Right ventricle myocardium inferior (tissue), 1 donor: ENCODE results near the gene ZNF280B. TPM values are rescaled to one million over a fixed set of nuclear protein-coding genes. Genes with fewer than 3 reads are reported as not detected.
"Not testable (repeated sequence)": the region's sequence is repeated elsewhere in the genome, so short reads cannot be mapped to it uniquely, and the experiment has no call there.

Source experiments
- ATAC-seq: fragments of 200-7000 bp; cut with Tn5 transposase; one replicate; pipeline ENCODE4 v1.9.1; 2020; ENCODE audit warnings: mild to moderate bottlenecking, moderate library complexity
- DNase-seq: peaks from one replicate; pipeline ENCODE4 v3.0.0; 2021; ENCODE audit errors: missing footprints
- intact Hi-C: fragments of 100-400 bp; cut with DNase I; formaldehyde crosslinking; loops from one replicate; pipeline ENCODE4 v1.11.0; 2022
- total RNA-seq: library from RNA; stranded (reverse); fragmentation: NEBNext Ultra II Directional; extraction: Animal tissue kit (Norgen Biotek cat#: 25700); gene quantifications from one replicate; pipeline ENCODE4 v1.2.1, GENCODE V29; 2021
- donor health status: DM: no; HTN: yes; CAD: no; lungs with severe emphysema.

Gene ZNF280B
- total RNA-seq, 1 donor from 2014 or later: 0.49 TPM

DNA sequence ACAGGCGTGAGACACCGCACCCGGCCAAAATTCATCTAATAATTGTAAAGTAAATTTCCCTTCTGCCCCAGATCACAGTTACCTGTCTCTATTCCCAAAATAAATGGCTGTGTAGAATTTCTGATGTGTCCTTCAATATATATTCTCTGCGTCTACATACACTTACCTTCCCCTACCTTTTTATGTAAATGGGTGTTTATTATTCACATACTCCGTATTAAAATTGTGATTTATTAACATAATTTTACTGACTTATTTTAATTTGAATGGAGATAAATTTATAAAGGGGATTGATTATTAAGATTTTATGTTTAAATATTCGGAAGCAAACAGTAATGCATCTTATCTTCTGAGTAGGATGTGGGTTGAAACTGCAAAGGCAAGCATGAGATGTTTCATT is 28.0 kb upstream of the ZNF280B start:
- intact Hi-C loops: no loop called here
- DNase-seq (no peak), ATAC-seq (no peak)

DNA sequence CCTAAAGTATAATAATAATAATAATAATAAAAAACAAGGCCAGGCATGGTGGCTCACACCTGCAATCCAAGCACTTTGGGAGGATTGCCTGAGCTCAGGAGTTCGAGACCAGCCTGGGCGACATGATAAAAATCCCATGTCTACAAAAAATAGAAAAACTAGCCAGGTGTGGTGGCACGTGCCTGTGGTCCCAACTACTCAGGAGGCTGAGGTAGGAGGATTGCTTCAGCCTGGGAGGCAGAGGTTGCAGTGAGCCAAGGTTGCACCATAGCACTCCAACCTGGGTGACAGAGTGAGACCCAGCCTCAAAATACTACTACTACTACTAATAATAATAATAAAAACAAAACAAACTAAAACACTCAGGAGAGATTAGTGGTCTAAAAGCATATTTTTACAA is 27.1 kb upstream of the ZNF280B start:
- intact Hi-C loops: no loop called here
- no peak for ATAC-seq
- no peak for DNase-seq

DNA sequence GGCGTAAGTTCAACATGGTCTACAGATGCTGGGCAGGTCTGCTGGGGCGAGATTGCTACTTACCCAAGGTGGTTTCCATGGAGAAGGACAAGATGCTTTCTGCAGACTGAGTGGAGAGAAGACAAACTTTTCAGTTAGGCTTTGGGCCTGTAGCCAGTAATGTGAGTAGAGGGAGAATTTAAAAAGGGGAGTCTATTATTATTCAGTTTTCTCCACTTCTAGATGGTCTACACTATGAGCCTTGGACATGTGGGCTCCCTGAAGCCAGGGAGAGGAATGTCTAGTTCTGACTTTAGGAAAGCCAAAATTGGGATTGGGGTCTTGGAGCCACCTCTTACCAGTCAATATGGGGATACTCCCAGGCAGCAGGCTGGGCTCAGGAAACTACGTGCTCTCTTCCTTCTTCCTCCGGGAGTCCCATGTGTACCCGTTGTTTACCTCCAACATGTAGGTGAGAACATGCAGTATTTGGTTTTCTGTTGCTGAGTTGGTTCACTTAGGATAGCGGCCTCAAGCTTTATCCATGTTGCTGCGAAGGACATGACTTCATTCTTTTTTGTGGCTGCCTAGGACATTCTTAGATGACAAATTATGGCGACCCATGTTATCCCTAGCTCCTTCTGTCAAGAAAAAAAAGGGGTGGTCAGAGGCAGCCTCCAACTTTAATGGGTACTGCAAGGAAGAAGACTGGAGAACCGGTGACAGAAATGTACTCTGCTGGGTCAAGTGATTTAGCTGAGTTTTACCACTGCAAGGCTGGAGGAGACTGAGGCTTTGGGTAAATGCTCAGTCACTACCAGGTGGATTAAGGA is 26.3 kb upstream of the ZNF280B start:
- DNase-seq: no peak
- intact Hi-C loops: no loop called here
- no peak for ATAC-seq

DNA sequence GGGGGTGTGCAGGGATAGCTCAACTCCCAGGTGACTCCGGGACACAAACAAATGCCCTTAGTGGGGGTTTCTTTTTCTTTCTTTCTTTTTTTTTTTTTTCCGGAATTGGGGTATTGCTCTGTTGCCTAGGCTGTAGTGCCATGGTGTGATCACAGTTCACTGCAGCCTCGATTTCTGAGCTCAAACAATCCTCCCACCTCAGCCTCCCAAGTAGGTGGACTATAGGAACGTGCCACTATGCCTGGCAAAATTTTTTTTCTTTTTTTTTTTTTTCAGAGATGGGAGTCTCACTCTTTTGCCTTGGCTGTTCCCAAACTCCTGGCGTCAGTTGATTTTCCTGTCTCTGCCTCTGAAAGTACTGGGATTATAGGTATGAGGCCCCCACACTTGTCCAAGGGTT is 25.3 kb upstream of the ZNF280B start:
- ATAC-seq (no peak), DNase-seq (no peak)
- intact Hi-C loops: no loop called here

DNA sequence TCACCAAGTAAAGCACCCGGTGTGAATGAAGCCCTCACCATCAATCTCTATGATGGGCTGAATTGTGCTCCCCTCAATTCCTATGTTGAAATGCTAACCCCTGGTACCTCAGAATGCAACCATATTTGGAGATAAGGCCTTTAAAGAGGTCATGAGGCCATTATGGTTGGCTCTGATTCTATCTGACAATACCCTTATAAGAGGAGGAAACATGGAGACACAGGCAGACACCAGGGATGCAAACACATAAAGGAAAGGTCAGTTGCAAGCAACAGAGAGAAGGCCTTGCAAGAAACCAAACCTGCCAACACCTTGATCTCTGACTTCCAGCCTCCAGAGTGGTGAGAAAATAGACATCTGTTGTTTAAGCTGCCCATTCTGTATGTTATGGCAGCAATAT is 24.9 kb upstream of the ZNF280B start:
- intact Hi-C loops: no loop called here
- ATAC-seq: no peak
- no peak for DNase-seq

DNA sequence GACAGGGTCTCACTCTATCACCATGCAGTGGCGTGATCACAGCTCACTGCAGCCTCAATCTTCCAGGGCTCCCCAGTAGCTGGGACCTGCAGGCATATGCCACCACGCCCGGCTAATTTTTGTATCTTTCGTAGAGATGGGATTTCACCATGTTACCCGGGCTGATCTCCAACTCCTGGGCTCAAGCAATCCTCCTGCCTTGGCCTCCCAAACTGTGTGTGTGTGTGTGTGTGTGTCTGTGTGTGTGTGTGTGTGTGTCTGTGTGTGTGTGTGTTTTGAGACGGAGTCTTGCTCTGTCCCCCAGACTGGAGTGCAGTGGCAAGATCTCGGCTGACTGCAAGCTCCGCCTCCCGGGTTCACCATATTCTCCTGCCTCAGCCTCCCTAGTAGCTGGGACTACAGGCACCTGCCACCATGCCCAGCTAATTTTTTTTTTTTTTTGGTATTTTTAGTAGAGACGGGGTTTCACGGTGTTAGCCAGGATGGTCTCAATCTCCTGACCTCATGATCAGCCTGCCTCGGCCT is 24.1 kb upstream of the ZNF280B start:
- DNase-seq, ATAC-seq, intact Hi-C loops: not testable (repeated sequence)

DNA sequence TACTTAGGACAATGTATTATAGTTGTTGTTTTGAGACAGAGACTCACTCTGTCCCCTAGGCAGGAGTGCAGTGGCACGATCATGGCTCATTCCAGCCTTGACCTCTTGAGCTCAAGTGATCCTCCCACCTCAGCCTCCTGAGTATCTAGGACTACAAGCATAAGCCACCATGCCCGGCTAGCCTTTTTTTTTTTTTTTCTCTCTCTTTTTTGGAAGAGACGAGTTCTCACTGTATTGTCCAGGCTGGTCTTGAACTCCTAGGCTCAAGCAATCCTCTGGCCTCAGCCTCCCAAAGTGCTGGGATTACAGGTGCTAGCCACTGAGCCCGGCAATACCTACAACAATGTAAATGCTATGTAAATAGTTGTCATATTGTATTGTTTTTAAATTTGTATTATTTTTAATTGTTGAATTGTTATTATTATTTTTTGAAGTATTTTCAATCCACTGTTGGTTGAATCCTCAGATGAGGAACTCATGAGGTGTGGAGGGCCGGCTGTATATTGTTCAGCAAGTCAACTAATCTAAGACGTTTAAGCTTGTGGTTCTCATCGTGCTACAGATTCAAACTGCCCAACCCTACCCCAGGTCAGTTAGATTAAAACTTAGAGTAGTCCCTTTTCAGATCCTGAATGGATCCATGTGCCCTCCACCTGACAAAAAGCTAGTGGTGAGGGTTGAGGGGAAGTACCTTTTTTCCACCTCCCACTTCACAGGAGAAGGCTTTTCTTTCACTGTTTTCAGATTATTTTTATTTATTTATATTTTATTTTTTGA is 23.4 kb upstream of the ZNF280B start:
- ATAC-seq (no peak), DNase-seq (no peak)
- intact Hi-C loops: no loop called here

DNA sequence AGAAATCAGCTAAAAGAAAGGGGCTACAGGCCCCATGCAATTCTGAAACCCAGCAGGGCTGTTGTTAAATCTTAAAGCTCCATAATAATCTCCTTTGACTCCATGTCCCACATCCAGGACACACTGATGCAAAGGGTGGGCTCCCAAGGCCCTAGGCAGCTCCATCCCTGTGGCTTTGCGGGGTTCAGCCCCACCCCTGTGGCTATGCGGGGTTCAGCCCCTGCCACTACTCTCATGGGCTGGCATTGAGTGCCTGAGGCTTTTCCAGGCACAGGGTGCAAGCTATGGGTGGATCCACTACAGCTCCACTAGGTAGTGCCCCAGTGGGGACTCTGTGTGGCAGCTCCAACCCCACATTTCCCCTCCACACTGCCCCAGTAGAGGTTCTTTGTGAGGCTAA is 20.2 kb upstream of the ZNF280B start:
- intact Hi-C loops: no loop called here
- no peak for DNase-seq
- no peak for ATAC-seq

DNA sequence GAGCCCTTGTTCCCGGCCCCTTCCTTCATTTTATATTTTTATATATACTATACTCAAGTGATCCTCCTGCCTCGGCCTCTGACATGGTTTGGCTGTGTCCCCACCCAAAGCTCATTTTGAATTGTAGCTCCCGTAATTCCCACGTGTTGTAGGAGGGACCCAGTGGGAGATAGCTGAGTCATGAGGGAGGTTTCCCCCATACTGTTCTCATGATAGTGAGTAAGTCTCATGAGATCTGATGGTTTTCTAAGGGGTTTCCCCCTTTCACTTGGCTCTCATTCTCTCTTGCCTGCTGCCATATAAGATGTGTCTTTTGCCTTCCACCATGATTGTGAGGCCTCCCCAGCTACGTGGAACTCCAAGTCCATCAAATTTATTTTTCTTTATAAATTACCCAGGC is 18.8 kb upstream of the ZNF280B start:
- intact Hi-C loops: no loop called here
- ATAC-seq (no peak), DNase-seq (no peak)

DNA sequence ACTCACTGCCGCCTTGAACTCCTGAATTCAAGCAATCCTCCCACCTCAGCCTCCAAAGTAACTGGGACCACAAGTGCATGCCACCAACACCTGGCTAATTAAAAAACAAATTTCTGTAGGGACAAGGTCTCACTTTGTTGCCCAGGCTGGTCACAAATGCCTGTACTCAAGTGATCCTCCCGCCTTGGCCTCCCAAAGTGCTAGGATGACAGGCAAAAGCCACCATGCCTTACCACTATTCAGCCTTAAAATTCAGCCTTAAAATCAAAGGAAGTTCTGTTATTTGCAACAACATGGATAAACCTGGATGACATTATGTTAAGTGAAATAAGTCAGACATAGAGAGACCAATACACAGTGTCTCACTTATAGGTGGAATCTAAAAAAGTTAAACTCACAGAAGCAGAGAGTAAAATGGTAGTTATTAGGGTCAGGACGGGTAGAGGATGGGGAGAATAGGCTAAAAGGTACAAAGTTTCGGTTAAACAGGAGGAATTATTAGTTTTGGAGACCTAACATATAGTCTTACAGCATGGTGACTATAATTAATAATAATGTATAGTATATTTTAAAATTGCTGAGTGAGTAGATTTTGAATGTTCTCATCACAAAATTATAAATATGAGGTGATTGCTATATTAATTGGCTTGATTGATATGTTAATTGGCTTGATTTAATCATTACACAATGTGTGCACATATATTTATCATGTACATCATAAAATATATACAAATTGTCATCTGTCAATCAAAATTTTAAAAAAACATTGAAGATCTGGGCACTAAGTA is 17.8 kb upstream of the ZNF280B start:
- intact Hi-C loops: no loop called here
- DNase-seq (no peak), ATAC-seq (no peak)

DNA sequence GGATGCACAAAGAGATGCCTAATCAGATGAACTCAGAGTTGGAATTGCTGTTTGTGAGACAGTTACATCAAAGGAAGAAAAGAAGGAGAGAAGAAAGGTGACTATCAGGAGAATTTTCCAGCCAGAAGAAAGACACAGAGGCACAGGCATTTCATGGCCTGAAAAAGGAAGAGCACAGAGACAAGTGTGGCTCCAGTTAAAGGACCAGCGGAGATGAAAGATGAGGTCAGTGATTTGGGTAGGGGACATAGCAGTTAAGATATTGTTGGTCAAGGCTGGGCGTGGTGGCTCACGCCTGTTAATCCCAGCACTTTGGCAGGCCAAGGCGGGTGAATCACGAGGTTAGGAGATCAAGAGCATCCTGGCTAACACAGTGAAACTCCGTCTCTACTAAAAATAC is 15.0 kb upstream of the ZNF280B start:
- no peak for ATAC-seq
- intact Hi-C loops: no loop called here
- DNase-seq: no peak

DNA sequence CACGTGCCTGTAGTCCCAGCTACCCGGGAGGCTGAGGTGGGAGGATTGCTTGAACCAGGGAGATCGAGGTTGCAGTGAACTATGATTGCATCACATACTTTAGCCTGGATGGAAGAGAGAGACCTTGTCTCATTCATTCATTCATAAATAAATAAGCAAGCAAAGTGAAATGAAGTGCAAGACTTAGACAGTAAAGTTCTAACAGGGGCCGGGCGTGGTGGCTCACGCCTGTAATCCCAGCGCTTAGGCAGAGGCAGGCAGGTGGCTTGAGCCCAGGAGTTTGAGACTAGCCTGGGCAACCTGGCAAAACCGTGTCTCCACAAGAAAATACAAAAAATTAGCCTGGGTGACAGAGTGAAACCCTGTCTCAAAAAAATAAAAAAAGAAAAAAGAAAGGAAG is 13.1 kb upstream of the ZNF280B start:
- DNase-seq: no peak
- no peak for ATAC-seq
- intact Hi-C loops: no loop called here

DNA sequence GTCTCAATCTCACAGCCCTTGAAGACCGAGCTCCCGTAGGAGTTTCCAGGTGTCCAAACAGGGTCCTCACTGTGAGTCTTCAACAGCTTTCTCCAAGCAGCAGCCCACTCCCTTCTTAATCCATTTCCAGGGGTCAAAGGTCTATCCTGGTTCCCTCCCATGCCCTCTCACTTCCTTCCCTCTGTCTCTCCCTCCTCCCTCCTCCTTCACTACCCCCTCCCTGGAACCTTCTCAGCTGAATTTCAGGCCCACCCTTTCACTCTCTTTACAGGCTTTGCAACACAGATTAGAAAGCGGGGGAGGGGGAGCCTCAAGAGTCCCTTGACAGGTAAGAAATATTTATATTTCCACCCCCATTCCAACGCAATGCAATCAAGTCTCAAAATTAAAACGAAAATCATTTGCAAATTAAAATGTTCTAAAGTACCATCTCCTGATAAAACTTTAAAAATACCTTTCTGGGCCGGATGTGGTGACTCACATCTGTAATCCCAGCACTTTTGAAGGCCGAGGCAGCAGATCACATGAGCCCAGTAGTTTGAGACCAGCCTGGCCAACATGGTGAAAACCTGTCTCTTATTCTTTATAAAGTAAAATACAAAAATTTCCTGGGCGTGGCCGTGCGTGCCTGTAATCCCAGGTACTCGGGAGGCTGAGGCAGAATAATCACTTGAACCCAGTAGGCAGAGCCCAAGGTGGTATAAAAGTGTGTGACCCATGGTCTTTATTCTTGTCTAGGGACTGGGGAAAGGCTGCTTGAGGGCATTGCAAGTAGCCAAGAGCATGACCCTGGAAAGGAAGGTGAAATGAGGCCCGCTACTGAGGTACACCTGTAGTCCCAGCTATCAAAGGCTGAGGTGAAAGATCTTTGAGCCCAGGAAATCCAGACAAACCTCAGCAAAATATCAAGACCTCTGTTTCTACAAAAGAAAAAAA is 12.4 kb upstream of the ZNF280B start:
- DNase-seq (no peak), ATAC-seq (no peak)
- intact Hi-C loops: no loop called here

DNA sequence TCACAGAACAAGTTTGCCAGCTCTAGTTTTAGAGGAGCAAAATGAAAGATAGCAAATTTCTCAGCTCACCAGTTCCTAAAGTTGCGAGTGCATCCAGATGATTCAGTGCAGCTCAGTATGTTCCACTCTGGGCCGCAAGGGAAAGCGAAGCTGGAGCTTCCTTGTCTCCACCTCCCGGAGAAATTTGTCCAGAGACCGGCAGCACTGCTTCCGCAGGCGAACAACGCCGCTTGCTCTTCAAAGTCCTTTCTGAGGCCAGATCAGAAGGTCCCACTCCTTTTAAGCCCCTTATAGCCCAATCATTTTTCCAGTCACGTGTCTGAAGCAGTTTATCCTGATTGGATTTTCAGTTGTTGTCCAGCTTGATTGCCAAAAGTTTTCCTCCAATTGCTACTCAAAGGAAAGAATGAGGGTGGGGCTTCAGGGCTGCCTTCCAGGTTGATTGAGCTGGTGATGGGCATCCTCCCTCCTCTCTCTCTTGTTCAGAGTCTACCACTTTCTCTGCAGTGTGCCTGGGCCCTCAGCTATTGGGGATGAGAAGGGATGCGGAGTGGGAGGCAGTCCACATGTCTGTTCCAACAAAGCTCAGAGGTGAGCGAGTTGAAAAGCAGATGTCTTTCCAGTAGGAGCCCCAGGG is 11.6 kb upstream of the ZNF280B start, which contains the start of gene ZNF280A:
Gene ZNF280A, minus strand, starts transcription at position 251 of the 637 bp plus-strand sequence. CDS start 4,640 bp downstream, outside the sequence.
- intact Hi-C loops: no loop called here
- ATAC-seq (peak; percentile 37), DNase-seq (no peak)

DNA sequence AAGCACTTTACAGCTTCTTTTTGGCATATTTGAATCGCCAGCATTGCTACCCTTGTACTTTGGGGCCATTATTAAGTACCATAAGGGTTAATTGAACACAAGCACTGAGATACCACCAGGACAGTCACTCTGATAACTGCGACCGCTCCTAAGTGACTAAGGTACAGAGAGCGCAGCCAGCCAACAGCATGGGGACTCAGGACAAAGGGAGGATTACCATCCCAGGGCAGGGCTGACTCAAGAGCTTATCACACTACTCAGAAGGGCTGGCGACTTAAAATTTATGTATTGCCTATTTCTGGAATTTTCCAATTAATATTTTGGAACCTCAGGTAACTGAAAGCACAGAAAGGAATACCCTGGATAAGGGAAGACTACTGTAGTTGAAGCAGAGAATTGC is 11.0 kb upstream of the ZNF280B start:
- no peak for ATAC-seq
- intact Hi-C loops: no loop called here
- no peak for DNase-seq

DNA sequence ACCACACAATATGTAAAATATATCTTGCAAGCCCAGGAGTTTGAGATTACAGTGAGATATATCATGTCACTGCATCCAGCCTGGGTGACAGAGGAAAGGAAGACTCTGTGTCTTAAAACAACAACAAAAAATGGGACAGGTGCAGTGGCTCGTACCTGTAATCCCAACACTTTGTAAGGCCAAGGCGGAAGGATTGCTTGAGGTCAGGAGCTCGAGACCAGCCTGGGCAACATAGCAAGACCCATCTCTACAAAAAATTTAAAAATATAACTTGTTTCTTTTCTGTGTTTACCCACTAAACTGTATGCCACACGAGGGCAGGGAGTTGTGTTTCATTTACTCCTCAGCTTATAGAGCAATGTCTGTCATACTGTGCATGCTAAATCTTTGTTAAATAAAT is 8.4 kb upstream of the ZNF280B start:
- ATAC-seq: no peak
- no peak for DNase-seq
- intact Hi-C loops: no loop called here

DNA sequence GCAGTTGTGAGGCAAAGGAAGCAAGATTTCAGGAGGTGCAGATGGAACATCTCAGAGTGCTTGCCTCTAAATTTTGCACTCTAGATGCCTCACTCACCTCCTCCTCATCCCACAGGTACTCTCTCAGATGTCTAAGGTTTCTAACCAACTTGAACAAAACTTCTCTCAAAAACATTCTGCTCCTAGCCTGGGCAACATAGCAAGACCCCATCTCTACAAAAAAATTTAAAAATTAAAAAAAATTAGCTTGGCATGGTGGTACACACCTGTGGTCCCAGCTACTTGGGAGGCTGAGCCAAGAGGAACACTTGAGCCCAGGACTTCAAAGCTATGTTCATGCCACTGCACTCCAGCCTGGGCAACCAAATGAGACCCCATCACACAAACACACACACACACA is 7.3 kb upstream of the ZNF280B start:
- ATAC-seq: no peak
- intact Hi-C loops: no loop called here
- DNase-seq: no peak

DNA sequence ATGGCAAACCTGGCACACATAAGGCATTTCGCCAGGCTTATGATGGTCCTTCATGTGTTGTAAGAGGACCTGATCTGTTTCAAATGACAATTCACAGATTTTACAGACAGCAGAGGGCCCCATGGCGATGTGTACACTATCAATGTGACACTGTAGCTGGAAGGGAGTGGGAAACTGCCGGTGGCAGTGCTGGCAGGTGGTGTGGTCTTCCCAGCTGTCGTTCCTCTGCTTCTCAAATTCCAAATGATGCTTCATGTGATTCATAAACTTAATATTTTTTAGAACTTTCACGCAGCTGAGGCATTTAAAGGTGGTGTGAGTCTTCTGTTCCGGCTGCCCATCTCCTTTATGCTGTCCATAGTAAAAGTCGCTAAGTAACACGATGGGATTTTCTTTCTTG is 5.9 kb upstream of the ZNF280B start:
- intact Hi-C loops, DNase-seq, ATAC-seq: not testable (repeated sequence)
